TTC549 (cell line): ENCODE measurements around the gene CYTH4.

Experiments used
- FAIRE-seq: peaks from 2 replicates; lab custom pipeline; 2012; peaks lifted over from hg19 to GRCh38; lab: Jason Lieb, UNC

Gene CYTH4

GRCh38 chr22:37291559-37292298 is 9.4 kb downstream of the CYTH4 start:
- no peak for FAIRE-seq

GRCh38 chr22:37292641-37293040 is 10.3 kb downstream of the CYTH4 start:
- no peak for FAIRE-seq

- FAIRE-seq: no peak
Measured at GRCh38 chr22:37293172-37293571, 10.9 kb downstream of the CYTH4 start.

- FAIRE-seq: no peak
Measured at GRCh38 chr22:37294747-37295146, 12.4 kb downstream of the CYTH4 start.

GRCh38 chr22:37295213-37295886 is 13.0 kb downstream of the CYTH4 start:
- FAIRE-seq: no peak

GRCh38 chr22:37295946-37296345 is 13.6 kb downstream of the CYTH4 start:
- FAIRE-seq: no peak

GRCh38 chr22:37298748-37299495 is 16.6 kb downstream of the CYTH4 start:
- FAIRE-seq: no peak

- no peak for FAIRE-seq
Measured at GRCh38 chr22:37299969-37300509, 17.7 kb downstream of the CYTH4 start.

GRCh38 chr22:37300551-37301017 is 18.3 kb downstream of the CYTH4 start:
- no peak for FAIRE-seq

GRCh38 chr22:37301144-37301830 is 19.0 kb downstream of the CYTH4 start:
- no peak for FAIRE-seq

- FAIRE-seq: no peak
Measured at GRCh38 chr22:37302674-37303555, 20.6 kb downstream of the CYTH4 start.

GRCh38 chr22:37303821-37304274 is 21.5 kb downstream of the CYTH4 start:
- no peak for FAIRE-seq

- FAIRE-seq: no peak
Measured at GRCh38 chr22:37304595-37305343, 22.5 kb downstream of the CYTH4 start.

GRCh38 chr22:37305887-37306286 is 23.6 kb downstream of the CYTH4 start:
- FAIRE-seq: no peak

GRCh38 chr22:37306494-37306829 is 24.2 kb downstream of the CYTH4 start:
- no peak for FAIRE-seq

- no peak for FAIRE-seq
Measured at GRCh38 chr22:37308385-37309200, 26.3 kb downstream of the CYTH4 start.

GRCh38 chr22:37309211-37310074 is 27.1 kb downstream of the CYTH4 start:
- FAIRE-seq: no peak

GRCh38 chr22:37310075-37310606 is 27.8 kb downstream of the CYTH4 start:
- no peak for FAIRE-seq
